NCI-H146 (cell line): Measurements from ENCODE around the gene RDH11.
"Not testable (repeated sequence)": the region's sequence is repeated elsewhere in the genome, so short reads cannot be mapped to it uniquely, and the experiment has no call there.

Experiments used
- DNase-seq: peaks from one replicate; lab custom pipeline; 2025; lab: John Stamatoyannopoulos, UW

Gene RDH11

DNA sequence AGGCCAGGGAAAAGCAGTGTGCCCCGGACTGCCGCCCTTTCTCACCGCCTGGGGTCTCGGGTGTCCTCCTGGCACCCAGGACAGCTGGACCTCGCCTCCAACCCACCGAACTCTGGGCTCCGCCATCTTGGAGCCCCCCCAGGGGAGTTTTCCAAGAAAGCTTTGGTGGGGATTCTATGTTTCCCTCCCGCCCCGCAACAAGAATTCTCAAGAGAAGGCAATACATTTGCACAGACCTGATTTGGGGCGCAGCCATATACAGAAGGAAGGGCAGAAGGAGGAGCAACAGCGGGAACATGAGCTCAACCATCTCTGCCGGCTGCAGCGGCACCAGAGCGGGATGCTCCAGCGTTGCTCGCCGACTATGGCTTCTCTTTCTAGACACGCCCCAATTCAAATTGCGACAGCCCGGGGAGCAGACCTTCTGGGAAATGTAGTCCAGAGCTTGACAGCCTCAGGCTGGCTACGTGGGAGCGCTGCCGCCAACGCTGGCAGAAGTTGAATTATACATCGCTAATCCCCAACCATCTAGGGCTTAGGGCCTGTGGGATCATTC lies at the start of gene RDH11:
RDH11 (minus strand) TSS at position 371 of the 556 bp plus-strand sequence; CDS start at position 310, 61 bp downstream.
- peak; percentile 86 for DNase-seq

DNA sequence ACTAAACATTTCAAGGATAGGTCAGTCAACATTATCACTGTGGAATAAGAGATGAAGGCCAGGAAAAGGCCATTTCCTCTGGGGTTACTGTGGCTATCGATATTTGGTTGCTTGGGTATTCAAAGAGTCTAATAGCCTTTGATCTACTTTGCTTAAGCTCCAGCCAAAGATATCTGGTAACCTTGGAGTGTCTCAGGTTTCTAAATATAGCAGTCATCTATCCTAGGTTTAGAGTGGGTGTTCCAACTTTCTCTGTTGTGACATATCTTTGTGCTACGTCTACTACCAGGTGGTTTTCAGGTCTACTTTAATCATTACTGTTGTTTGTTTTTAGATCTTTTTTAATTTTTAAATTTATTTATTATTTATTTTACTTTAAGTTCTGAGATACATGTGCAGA lies 48.5 kb upstream of the RDH11 start:
- DNase-seq, result no peak

GRCh38 chr14:67738740-67739504 lies 43.4 kb upstream of the RDH11 start:
- no peak for DNase-seq

DNA sequence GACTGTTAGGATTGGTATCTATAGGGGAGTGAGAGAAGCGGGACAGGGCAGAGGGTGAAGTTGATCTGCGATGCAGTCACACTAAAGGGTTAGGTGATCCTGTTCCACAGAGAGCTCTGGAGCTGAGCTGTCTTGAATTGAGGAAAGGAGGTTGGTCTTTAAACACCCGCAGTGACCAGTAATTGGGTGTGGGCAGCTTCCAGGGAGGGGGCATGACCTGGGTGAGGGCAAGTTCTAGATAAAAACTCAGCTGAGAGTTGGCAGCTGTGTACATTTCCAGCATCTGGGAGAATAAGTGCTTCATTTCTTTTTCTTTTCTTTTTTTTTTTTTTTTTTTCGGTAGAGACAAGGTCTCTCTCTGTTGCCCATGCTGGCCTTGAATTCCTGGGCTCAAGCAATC lies 41.2 kb upstream of the RDH11 start:
- no peak for DNase-seq

GRCh38 chr14:67735336-67736147 lies 40.0 kb upstream of the RDH11 start:
- DNase-seq, result no peak

- DNase-seq, result no peak
Observed at GRCh38 chr14:67734675-67735074, 39.1 kb upstream of the RDH11 start.

- DNase-seq, result no peak
Observed at GRCh38 chr14:67733616-67734015, 38.1 kb upstream of the RDH11 start.

DNA sequence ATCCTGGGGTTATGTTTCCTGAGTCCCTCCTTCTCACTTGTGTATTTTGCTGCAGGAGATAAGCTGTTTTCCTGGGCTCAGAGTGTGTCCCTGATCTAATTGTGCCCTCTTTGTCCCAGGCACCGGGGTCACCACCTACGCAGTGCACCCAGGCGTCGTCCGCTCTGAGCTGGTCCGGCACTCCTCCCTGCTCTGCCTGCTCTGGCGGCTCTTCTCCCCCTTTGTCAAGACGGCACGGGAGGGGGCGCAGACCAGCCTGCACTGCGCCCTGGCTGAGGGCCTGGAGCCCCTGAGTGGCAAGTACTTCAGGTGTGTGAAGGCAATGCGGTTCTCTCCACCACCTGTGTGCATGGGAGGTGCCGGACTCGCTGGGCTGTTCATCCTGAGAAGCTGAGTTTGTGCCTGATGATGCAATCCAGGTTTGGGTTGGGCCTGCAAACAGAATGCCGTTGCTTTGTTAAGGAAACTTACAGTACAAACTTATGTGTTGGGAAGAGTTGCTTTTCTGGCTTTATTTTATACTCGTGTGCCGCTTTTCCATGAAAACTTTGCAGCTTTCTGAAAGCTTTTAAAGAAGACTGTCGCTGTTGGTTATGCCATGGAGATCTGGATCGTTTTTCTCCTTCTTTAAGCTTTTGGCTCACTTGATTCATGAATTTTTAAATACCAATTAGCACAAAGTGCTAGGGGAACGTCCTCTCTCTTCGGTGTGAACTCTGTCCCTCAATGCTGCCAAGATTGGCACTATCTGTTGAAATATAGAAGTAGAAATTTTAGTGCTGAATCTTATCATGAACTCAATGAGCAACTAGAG lies 33.7 kb upstream of the RDH11 start:
- peak; percentile 10 for DNase-seq

GRCh38 chr14:67728258-67728657 lies 32.7 kb upstream of the RDH11 start:
- no peak for DNase-seq

DNA sequence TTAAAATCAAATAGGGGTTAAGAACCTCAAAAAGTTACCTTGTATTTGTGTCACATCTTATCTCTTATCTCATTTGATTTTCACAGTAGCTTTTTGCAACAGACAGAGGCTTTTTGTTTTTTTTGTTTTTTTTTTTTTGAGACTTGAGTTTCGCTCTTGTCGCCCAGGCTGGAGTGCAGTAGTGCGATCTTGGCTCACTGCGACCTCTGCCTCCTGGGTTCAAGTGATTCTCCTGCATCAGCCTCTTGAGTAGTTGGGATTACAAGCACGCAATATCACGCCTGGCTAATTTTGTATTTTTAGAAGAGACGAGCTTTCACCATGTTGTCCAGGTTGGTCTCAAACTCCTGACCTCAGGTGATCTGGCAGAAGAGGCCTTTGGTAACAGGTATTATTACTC lies 31.8 kb upstream of the RDH11 start:
- DNase-seq, result no peak

GRCh38 chr14:67725171-67725570 lies 29.6 kb upstream of the RDH11 start:
- DNase-seq, result no peak

GRCh38 chr14:67722293-67722692 lies 26.7 kb upstream of the RDH11 start:
- DNase-seq, result peak; percentile 44

DNA sequence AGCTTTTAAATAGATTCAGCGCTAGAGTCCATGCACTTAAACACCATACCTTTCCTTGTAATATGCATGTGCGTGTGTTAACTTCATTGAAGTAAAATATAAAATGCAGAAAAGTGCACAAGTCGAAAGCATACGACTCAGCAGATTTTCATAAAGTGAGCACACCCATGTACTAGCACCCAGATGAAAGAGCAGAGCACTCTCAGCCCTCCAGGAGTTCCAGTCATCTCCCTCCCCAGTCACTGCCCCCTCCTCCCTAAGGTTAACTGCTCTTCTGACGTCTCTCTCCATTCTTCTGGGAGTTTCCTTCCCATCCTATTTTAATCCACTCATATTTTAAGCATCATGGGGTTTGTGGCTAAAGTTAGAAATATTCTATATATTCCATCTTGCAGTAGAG lies 26.3 kb upstream of the RDH11 start:
- no peak for DNase-seq

DNA sequence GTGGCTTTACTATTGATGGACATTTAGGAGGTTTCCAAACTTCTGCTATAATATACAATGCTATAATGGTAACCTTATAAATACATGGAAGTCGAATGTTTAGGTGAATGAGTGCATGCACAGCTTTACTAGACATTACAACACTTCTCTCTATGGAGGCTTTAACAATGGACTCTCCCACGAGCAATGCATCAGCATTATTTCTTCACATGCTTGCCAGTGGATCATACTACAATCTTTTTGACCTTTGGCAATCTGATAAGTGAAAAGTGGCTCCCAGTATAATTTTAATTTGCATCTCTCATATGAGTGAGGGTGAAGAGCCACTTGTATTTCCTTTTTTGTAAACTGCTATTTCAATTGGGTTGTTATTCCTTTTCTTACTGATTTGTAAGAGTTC lies 24.3 kb upstream of the RDH11 start:
- no peak for DNase-seq

- DNase-seq, result not testable (repeated sequence)
Observed at GRCh38 chr14:67719385-67719784, 23.8 kb upstream of the RDH11 start.

- no peak for DNase-seq
Observed at GRCh38 chr14:67718265-67718664, 22.7 kb upstream of the RDH11 start.

- no peak for DNase-seq
Observed at GRCh38 chr14:67717048-67717447, 21.5 kb upstream of the RDH11 start.

- no peak for DNase-seq
Observed at GRCh38 chr14:67710209-67710608, 14.6 kb upstream of the RDH11 start.

GRCh38 chr14:67709796-67710195 lies 14.2 kb upstream of the RDH11 start:
- not testable (repeated sequence) for DNase-seq

DNA sequence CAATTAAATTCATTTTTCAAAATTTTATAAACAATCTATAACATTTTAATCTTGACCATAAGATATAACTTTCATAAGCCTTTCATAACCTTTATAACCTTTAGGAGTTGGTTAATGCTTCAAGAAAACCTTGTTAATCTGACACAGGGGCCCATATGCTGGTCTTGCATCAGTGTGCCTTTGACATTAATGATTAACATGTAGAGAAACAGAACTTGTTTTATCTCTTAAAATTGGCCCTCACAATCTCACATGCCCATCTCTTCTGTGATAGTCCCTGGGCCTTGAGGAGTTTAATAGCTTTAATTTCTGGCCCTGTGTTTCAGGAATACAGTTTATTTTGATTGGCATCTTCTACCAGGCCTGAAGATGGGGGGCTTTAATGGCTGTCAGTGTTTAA lies 13.8 kb upstream of the RDH11 start:
- DNase-seq, result not testable (repeated sequence)

GRCh38 chr14:67705211-67705610 lies 9.6 kb upstream of the RDH11 start:
- no peak for DNase-seq

- peak; percentile 50 for DNase-seq
Observed at GRCh38 chr14:67704484-67705089, 9.0 kb upstream of the RDH11 start.
